ENCODE data around the gene BCDIN3D. TPM values are rescaled to one million over a fixed set of nuclear protein-coding genes. Genes with fewer than 3 reads are reported as not detected.

The BCDIN3D gene
- total and polyA plus RNA-seq, 10 of the 15 experiments (the other 5 are each of a cell fraction or from before 2014, with no cell fraction given) = 3.7 to 7.2 (median 6.4) TPM

DNA sequence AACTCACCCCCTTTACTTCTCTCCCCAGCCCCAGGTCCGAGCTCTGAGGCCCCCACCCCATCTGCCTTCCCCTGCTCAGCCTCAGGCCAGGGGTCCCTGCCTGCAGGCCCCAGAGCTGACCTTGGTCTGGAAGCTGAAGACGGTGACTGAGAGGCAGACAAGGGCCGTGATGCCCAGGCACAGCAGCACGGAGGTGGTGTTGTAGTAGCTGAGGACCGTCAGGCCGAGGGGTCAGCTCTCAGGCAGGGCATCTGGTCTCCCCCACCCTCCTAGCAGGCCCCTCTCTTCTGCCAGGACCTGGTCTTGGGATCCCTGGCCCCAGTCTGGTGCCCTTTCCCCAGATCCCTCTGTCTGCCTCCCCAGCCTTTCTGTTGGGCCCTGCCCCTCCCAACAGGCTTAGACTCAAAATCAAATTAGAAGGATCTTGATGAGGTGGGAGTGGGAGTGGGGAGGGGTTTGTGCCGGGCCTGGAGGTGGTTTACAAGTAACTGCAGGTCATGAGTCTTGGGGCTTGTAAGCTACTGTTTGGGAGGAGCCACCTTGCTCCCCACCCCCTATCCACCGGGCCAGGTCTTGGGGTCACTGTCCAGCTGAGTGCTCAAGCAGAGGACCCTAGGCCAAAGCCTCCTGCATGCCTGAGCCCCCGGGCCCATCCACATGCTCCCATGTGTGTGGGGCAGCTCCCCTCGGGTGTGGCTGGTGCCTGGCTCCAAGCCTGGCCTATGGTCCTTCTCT, 46.6 kb upstream of the BCDIN3D start:
- RAD21 ChIA-PET (ENCODE audit: unreplicated experiment) = no interaction called here
- no peaks in the 10 kb centered on the region for H3K4me1 ChIP-seq (ENCODE audit: control insufficient read depth, insufficient read depth, low read length)
- intact Hi-C loops (cut with micrococcal nuclease; ENCODE audit: unreplicated experiment) = no loop called here
- BruUV-seq (replicated peaks) = no TSS peak
- H3K79me2 ChIP-seq (ENCODE audit: control insufficient read depth, insufficient read depth, low read length) = no peaks in the 10 kb centered on the region
- no peak overlapping the region for H3K27ac ChIP-seq (ENCODE audit: control insufficient read depth, insufficient read depth)
- CTCF ChIA-PET = no interaction called here
- 22% methylated on average over 9 of the region's 10 CpGs for WGBS (ENCODE audit: insufficient coverage, insufficient replicate concordance, low lambda C conversion rate, missing lambda C conversion rate)
- POLR2A ChIA-PET = no interaction called here
- H3K27me3 ChIP-seq (replicated peaks in 1 of 2; ENCODE audit: control insufficient read depth in 2 of 2, insufficient read depth in 2 of 2, low read length in 1 of 2) = peaks cover 0 to 1% of the 10 kb centered on the region in 2 experiments; a peak in 2 of 4 replicates
- FAIRE-seq (no peak), DNase-seq (ENCODE audit: low read depth, low spot score) (no peak), ATAC-seq (no peak)
- SMC1A ChIA-PET (ENCODE audit: uncharacterized antibody, unreplicated experiment) = no interaction called here
- H2AFZ ChIP-seq (ENCODE audit: control insufficient read depth, low read depth, low read length) = no peak overlapping the region
- no peak overlapping the region for H3K4me3 ChIP-seq
- TF ChIP-seq EGR1 (IDR thresholded peaks at IDR 0.05; ENCODE audit: borderline replicate concordance in 1 of 2, low read depth in 2 of 2, low read length in 2 of 2) (no peak), NR2C1 (IDR thresholded peaks at IDR 0.05) (no peak), TCF3 (IDR thresholded peaks at IDR 0.05; ENCODE audit: borderline replicate concordance, insufficient read depth, low read depth, low read length) (no peak), POU2F2 (IDR thresholded peaks at IDR 0.05; ENCODE audit: borderline replicate concordance, low read depth, low read length) (no peak)
- TF ChIP-seq, protein P1, sequence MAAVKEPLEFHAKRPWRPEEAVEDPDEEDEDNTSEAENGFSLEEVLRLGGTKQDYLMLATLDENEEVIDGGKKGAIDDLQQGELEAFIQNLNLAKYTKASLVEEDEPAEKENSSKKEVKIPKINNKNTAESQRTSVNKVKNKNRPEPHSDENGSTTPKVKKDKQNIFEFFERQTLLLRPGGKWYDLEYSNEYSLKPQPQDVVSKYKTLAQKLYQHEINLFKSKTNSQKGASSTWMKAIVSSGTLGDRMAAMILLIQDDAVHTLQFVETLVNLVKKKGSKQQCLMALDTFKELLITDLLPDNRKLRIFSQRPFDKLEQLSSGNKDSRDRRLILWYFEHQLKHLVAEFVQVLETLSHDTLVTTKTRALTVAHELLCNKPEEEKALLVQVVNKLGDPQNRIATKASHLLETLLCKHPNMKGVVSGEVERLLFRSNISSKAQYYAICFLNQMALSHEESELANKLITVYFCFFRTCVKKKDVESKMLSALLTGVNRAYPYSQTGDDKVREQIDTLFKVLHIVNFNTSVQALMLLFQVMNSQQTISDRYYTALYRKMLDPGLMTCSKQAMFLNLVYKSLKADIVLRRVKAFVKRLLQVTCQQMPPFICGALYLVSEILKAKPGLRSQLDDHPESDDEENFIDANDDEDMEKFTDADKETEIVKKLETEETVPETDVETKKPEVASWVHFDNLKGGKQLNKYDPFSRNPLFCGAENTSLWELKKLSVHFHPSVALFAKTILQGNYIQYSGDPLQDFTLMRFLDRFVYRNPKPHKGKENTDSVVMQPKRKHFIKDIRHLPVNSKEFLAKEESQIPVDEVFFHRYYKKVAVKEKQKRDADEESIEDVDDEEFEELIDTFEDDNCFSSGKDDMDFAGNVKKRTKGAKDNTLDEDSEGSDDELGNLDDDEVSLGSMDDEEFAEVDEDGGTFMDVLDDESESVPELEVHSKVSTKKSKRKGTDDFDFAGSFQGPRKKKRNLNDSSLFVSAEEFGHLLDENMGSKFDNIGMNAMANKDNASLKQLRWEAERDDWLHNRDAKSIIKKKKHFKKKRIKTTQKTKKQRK (IDR thresholded peaks at IDR 0.05; ENCODE audit: low read depth, low read length) = no peak
- H4K20me1 ChIP-seq (ENCODE audit: control insufficient read depth, insufficient read depth) = no peaks in the 10 kb centered on the region
- no peaks in the 10 kb centered on the region for H3K9me3 ChIP-seq (replicated peaks; ENCODE audit: control insufficient read depth, insufficient read depth, low read length)
- no peak overlapping the region for H3K4me2 ChIP-seq (ENCODE audit: control insufficient read depth, insufficient read depth)
- H3K9ac ChIP-seq (ENCODE audit: control insufficient read depth, insufficient read depth, low read length) = no peak overlapping the region
- in situ Hi-C loops (cut with MboI) = no loop called here
- H3K36me3 ChIP-seq (ENCODE audit: control insufficient read depth in 2 of 2, insufficient read depth in 2 of 2, low read length in 1 of 2) = no peaks in the 10 kb centered on the region
